A549 (cell line): Measurements from ENCODE around the gene COX7A2L. TPM values are rescaled to one million over a fixed set of nuclear protein-coding genes. Genes with fewer than 3 reads are reported as not detected.

ENCODE experiments used
- ATAC-seq, 2 experiments: fragments of 200-7000 bp in 1 of 2; fragments of >200 bp in 1 of 2; cut with Nextera tagmentation in 1 of 2; cut with Tn5 transposase in 1 of 2; 3 replicates each; pipeline versions ENCODE4 v1.8.0 to v1.9.1; 2018 to 2020; ENCODE audit warnings: mild to moderate bottlenecking in 1 of 2, moderate library complexity in 1 of 2
- CTCF ChIA-PET: fragments of 300-600 bp; sonication (Branson Sonifier 250); formaldehyde crosslinking; extraction: SDS; loops from one replicate; lab custom pipeline; 2021; ENCODE audit warnings: antibody characterized with exemption, inconsistent platforms; lab: Yijun Ruan, JAX
- POLR2A ChIA-PET: fragments of 350-600 bp; formaldehyde crosslinking; extraction: SDS; loops from one replicate; lab custom pipeline; 2021; ENCODE audit warnings: antibody characterized with exemption, inconsistent platforms; lab: Yijun Ruan, JAX
- DNase-seq, 2 experiments: peaks; one replicate each; pipeline versions ENCODE4 v3.0.0 to v3.0.0-alpha.2; 2011 to 2016; ENCODE audit warnings: low read depth in 1 of 2, low spot score in 1 of 2
- FAIRE-seq: peaks from 2 replicates; lab custom pipeline; 2011; peaks lifted over from hg19 to GRCh38; lab: Jason Lieb, UNC
- H3K27ac ChIP-seq, 2 experiments: fragments of >200 bp; sonication (Bioruptor Twin); formaldehyde crosslinking; 3 replicates each; pipeline ENCODE4 v1.5.1; 2016 to 2017
- H3K4me1 ChIP-seq: fragments of >200 bp; sonication (Bioruptor Twin); formaldehyde crosslinking; 3 replicates; pipeline ENCODE4 v1.6.1; 2016
- H3K4me2 ChIP-seq: fragments of >200 bp; sonication (Bioruptor Twin); formaldehyde crosslinking; 3 replicates; pipeline ENCODE4 v1.6.1; 2016
- H3K4me3 ChIP-seq: fragments of >200 bp; sonication (Bioruptor Twin); formaldehyde crosslinking; 3 replicates; pipeline ENCODE4 v1.5.1; 2016
- H3K9me3 ChIP-seq: fragments of >200 bp; sonication (Bioruptor Twin); formaldehyde crosslinking; 3 replicates; pipeline ENCODE4 v1.6.1; 2016
- CEBPB ChIP-seq, 2 experiments: fragments of >200 bp in 1 of 2; sonication (Bioruptor Twin) in 1 of 2; formaldehyde crosslinking in 1 of 2; IDR thresholded peaks; 2 replicates each; pipeline ENCODE4 v1.6.1; 2012 to 2016
- CHD4 ChIP-seq: fragments of 200-600 bp; sonication (generic); IDR thresholded peaks from 2 replicates; pipeline ENCODE4 v1.6.1; 2016; ENCODE audit warnings: antibody characterized with exemption, mild to moderate bottlenecking, borderline replicate concordance
- EHMT2 ChIP-seq: fragments of 200-600 bp; sonication (generic); IDR thresholded peaks from 2 replicates; pipeline ENCODE4 v1.6.1; 2016; ENCODE audit warnings: antibody characterized with exemption, low read depth, mild to moderate bottlenecking, moderate library complexity
- ESRRA ChIP-seq: fragments of 150-350 bp; IDR thresholded peaks from 2 replicates; pipeline ENCODE4 v1.6.1; 2014; ENCODE audit warnings: mild to moderate bottlenecking, low read length, borderline replicate concordance
- FOSB ChIP-seq: fragments of 250-450 bp; sonication (Bioruptor Pico); IDR thresholded peaks from 2 replicates; pipeline ENCODE4 v1.5.0; 2020; ENCODE audit warnings: mild to moderate bottlenecking, moderate library complexity
- HDAC2 ChIP-seq: fragments of 200-600 bp; sonication (generic); IDR thresholded peaks from 2 replicates; pipeline ENCODE4 v1.6.1; 2016
- JUNB ChIP-seq: fragments of >200 bp; sonication (Bioruptor Twin); formaldehyde crosslinking; IDR thresholded peaks from 2 replicates; pipeline ENCODE4 v1.6.1; 2016
- KDM5A ChIP-seq: fragments of 200-600 bp; sonication (generic); IDR thresholded peaks from 2 replicates; pipeline ENCODE4 v1.6.1; 2016; ENCODE audit warnings: antibody characterized with exemption, mild to moderate bottlenecking
- MAFK ChIP-seq: fragments of 450-650 bp; IDR thresholded peaks from 2 replicates; pipeline ENCODE4 v1.6.1; 2014; ENCODE audit not compliant: partially characterized antibody
- MYC ChIP-seq: IDR thresholded peaks from 2 replicates; pipeline ENCODE4 v1.6.1; 2012; ENCODE audit warnings: mild to moderate bottlenecking, inconsistent platforms, low read length, improper control_type of control experiment, borderline replicate concordance
- NFE2L2 ChIP-seq: fragments of 150-350 bp; conservative IDR thresholded peaks from 2 replicates; pipeline ENCODE4 v1.6.1; 2014; ENCODE audit warnings: low read length
- PHF8 ChIP-seq: fragments of 200-600 bp; sonication (generic); IDR thresholded peaks from 2 replicates; pipeline ENCODE4 v1.6.1; 2016; ENCODE audit warnings: low read depth, mild to moderate bottlenecking, antibody characterized with exemption, moderate library complexity, borderline replicate concordance
- POLR2AphosphoS2 ChIP-seq: conservative IDR thresholded peaks from 2 replicates; pipeline ENCODE4 v1.6.1; 2012; ENCODE audit warnings: low read length, improper control_type of control experiment, inconsistent platforms
- RAD21 ChIP-seq, 2 experiments: fragments of >200 bp in 1 of 2; sonication (Bioruptor Twin) in 1 of 2; formaldehyde crosslinking in 1 of 2; IDR thresholded peaks in 1 of 2; conservative IDR thresholded peaks in 1 of 2; 2 replicates in 1 of 2; 3 replicates in 1 of 2; pipeline ENCODE4 v1.6.1; 2012 to 2018; ENCODE audit warnings: inconsistent platforms in 1 of 2
- REST ChIP-seq: fragments of 200-600 bp; sonication (generic); IDR thresholded peaks from 2 replicates; pipeline ENCODE4 v1.6.1; 2016; ENCODE audit warnings: antibody characterized with exemption, mild to moderate bottlenecking, moderate library complexity
- RNF2 ChIP-seq: fragments of 200-600 bp; sonication (generic); IDR thresholded peaks from 2 replicates; pipeline ENCODE4 v1.6.1; 2016; ENCODE audit warnings: low read depth, mild to moderate bottlenecking, antibody characterized with exemption, moderate library complexity, borderline replicate concordance
- USF2 ChIP-seq: fragments of 450-650 bp; IDR thresholded peaks from 2 replicates; pipeline ENCODE4 v1.6.1; 2014; ENCODE audit warnings: antibody characterized with exemption
- WGBS: methylation state at CpG from one replicate; pipeline ENCODE4 v1.1.6; 2017; ENCODE audit errors: missing lambda C conversion rate; 5-methylcytosine and 5-hydroxymethylcytosine counted together
- polyA plus RNA-seq, 4 experiments: library from polyadenylated mRNA; depleted of rRNA in 3 of 4; stranded (reverse); fragments of >200 nt; fragmentation: RNase III in 1 of 4; extraction: RNeasy Plus Mini Kit Qiagen cat#74134 plus additional on column Dnase treatment in 1 of 4; gene quantifications; 2 replicates in 3 of 4; 3 replicates in 1 of 4; pipeline ENCODE4 v1.2.3, GENCODE V29; 2011 to 2017
- TF ChIP-seq, protein P1 (sequence below): fragments of >200 bp; sonication (Bioruptor Twin); formaldehyde crosslinking; IDR thresholded peaks from 3 replicates; pipeline ENCODE4 v1.6.1; 2016
- TF ChIP-seq, protein P2 (sequence below): fragments of >200 bp; sonication (Bioruptor Twin); formaldehyde crosslinking; IDR thresholded peaks from 3 replicates; pipeline ENCODE4 v1.5.1; 2016

Gene COX7A2L
- polyA plus RNA-seq, 2 of the 4 experiments (the other 2 are of a cell fraction): 126 to 258 TPM

GRCh38 chr2:42319265-42319664, 41.8 kb downstream of the COX7A2L start:
- FAIRE-seq (no peak), ATAC-seq (no peak), DNase-seq (no peak)
- ChIA-PET POLR2A (no interaction called here), CTCF (interaction anchor here (1.3 to 1.7 kb wide), 2 partner anchors 10 to 223 kb away, joined by 6 to 7 read pairs; no protein-coding TSS in a partner anchor)
- H3K4me1 ChIP-seq: peaks cover 18% of the 10 kb centered on the region
- WGBS: 95% methylated on average over 5 of the region's 5 CpGs
- no peak for TF ChIP-seq KDM5A
- TF ChIP-seq, protein P1, sequence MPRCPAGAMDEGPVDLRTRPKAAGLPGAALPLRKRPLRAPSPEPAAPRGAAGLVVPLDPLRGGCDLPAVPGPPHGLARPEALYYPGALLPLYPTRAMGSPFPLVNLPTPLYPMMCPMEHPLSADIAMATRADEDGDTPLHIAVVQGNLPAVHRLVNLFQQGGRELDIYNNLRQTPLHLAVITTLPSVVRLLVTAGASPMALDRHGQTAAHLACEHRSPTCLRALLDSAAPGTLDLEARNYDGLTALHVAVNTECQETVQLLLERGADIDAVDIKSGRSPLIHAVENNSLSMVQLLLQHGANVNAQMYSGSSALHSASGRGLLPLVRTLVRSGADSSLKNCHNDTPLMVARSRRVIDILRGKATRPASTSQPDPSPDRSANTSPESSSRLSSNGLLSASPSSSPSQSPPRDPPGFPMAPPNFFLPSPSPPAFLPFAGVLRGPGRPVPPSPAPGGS: no peak
- TF ChIP-seq PHF8: no peak
- TF ChIP-seq POLR2AphosphoS2: no peak
- no peak for TF ChIP-seq EHMT2
- TF ChIP-seq HDAC2: no peak
- TF ChIP-seq USF2: no peak
- H3K27ac ChIP-seq: no peak overlapping the region
- H3K4me2 ChIP-seq: no peak overlapping the region
- H3K9me3 ChIP-seq: no peaks in the 10 kb centered on the region
- H3K4me3 ChIP-seq: no peak overlapping the region

DNA sequence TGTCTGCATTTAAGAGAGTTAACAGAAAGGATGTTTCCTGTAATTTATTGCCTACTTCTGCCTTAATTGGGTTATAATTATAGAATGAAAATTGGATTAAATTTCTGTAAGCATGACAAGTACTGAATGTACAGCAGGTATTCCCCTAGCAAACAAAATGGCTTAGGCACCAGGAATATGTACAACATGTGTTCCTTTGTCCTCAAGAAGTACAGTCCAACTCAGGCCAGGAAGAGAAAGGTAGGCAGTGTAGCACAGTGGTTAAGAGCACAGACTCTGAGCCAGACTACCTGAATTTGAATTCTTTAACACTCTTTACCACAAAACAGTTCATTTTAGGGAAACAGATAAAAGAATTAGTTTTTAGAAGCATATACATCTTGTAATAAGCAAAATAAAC, 43.1 kb downstream of the COX7A2L start:
- Histone ChIP-seq H3K9me3 (no peaks in the 10 kb centered on the region), H3K4me2 (no peak overlapping the region), H3K4me1 (peaks cover 19% of the 10 kb centered on the region), H3K4me3 (no peak overlapping the region)
- POLR2A ChIA-PET: no interaction called here
- FAIRE-seq: no peak
- TF ChIP-seq MYC (no peak), FOSB (CRISPR knock-in tag) (no peak), MAFK (no peak), NFE2L2 (no peak), USF2 (no peak), JUNB (no peak), REST (no peak), RNF2 (no peak), RAD21 (conservative IDR thresholded peaks at IDR 0.05 in 1 of 2, IDR thresholded peaks at IDR 0.05 in 1 of 2) (no peak), CEBPB (IDR thresholded peaks at IDR 0.05) (no peak), ESRRA (no peak), CHD4 (no peak)
- TF ChIP-seq, protein P2, sequence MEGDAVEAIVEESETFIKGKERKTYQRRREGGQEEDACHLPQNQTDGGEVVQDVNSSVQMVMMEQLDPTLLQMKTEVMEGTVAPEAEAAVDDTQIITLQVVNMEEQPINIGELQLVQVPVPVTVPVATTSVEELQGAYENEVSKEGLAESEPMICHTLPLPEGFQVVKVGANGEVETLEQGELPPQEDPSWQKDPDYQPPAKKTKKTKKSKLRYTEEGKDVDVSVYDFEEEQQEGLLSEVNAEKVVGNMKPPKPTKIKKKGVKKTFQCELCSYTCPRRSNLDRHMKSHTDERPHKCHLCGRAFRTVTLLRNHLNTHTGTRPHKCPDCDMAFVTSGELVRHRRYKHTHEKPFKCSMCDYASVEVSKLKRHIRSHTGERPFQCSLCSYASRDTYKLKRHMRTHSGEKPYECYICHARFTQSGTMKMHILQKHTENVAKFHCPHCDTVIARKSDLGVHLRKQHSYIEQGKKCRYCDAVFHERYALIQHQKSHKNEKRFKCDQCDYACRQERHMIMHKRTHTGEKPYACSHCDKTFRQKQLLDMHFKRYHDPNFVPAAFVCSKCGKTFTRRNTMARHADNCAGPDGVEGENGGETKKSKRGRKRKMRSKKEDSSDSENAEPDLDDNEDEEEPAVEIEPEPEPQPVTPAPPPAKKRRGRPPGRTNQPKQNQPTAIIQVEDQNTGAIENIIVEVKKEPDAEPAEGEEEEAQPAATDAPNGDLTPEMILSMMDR: no peak
- TF ChIP-seq, all 56 proteins: peak for 0
- H3K27ac ChIP-seq: no peak overlapping the region
- no peak for ATAC-seq
- CTCF ChIA-PET: interaction anchor here (3.9 kb wide), 1 partner anchor 10 kb away, joined by 23 read pairs; no protein-coding TSS in a partner anchor
- no peak for DNase-seq
